Gastrocnemius medialis (tissue), 4 donors: ENCODE results near the gene ETS2.

Experiments used
- POLR2A ChIP-seq, 2 donors: fragments of 450-650 bp; IDR thresholded peaks; one replicate each; pipeline ENCODE4 v1.6.1; 2017; ENCODE audit warnings: antibody characterized with exemption in 2 of 2, mild to moderate bottlenecking in 2 of 2, moderate library complexity in 2 of 2
- TF ChIP-seq, protein P1 (sequence below), 5 experiments: fragments of 450-650 bp in 3 of 5; fragments of 200-600 bp in 2 of 5; sonication (generic) in 2 of 5; IDR thresholded peaks in 4 of 5; conservative IDR thresholded peaks in 1 of 5; 1 replicate in 4 of 5; 2 replicates in 1 of 5; pipeline ENCODE4 v1.5.1; 2016 to 2019; ENCODE audit warnings: antibody characterized with exemption in 5 of 5, mild to moderate bottlenecking in 3 of 5, moderate library complexity in 3 of 5

DNA sequence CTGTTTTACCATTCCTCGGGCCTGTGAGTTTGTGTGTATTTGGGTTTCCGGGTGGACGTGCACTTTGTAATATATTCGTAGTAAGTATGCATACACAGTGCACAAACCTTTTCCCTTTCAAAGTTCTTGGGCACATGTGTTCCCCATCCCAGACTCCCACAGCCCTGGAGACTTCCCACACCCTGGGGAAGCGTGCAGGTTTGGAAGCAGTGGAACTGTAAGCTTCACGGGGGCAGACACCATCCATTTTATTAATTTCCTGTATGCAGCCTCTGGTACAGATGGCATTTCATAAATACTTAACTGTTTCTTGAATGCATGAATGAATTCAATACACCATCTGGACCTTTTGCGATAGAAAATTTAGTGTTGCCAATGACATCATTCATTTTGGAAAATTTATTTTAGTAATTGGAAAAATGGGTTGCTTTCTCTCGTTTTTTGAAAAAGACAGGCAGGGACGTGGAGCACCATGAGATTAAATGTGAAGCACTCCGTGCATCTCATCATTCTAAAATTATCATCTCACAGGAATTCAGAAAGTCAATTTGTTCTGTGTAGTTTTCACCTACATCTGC, 10.8 kb downstream of the ETS2 start:
- TF ChIP-seq, protein P1, sequence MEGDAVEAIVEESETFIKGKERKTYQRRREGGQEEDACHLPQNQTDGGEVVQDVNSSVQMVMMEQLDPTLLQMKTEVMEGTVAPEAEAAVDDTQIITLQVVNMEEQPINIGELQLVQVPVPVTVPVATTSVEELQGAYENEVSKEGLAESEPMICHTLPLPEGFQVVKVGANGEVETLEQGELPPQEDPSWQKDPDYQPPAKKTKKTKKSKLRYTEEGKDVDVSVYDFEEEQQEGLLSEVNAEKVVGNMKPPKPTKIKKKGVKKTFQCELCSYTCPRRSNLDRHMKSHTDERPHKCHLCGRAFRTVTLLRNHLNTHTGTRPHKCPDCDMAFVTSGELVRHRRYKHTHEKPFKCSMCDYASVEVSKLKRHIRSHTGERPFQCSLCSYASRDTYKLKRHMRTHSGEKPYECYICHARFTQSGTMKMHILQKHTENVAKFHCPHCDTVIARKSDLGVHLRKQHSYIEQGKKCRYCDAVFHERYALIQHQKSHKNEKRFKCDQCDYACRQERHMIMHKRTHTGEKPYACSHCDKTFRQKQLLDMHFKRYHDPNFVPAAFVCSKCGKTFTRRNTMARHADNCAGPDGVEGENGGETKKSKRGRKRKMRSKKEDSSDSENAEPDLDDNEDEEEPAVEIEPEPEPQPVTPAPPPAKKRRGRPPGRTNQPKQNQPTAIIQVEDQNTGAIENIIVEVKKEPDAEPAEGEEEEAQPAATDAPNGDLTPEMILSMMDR (IDR thresholded peaks at IDR 0.05 in 4 of 5, conservative IDR thresholded peaks at IDR 0.05 in 1 of 5), result no peak
- no peak for TF ChIP-seq POLR2A (IDR thresholded peaks at IDR 0.05)
